ENCODE results near the gene PKNOX2.

Gene PKNOX2

DNA sequence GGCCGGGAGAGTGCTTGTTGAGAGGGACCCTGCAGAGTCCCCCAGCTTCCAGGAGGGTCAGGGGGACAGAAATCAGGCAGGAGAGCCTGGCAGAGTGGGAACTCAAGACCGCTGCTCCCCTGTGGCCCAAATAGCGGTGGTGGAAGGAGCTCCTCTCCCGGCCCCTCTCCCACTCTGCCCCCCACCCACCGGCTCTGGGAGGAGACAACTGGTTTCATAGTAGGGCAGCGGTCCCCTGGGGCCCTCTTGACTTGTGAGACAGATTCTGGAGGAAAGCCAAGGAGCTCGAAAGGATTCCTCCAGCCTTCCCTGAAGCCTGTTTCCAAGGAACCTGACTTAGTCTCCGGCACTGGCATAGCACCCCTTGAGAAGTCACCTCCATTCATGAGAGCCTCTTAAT, 10.1 kb downstream of the PKNOX2 start:
- no peak for DNase-seq

DNA sequence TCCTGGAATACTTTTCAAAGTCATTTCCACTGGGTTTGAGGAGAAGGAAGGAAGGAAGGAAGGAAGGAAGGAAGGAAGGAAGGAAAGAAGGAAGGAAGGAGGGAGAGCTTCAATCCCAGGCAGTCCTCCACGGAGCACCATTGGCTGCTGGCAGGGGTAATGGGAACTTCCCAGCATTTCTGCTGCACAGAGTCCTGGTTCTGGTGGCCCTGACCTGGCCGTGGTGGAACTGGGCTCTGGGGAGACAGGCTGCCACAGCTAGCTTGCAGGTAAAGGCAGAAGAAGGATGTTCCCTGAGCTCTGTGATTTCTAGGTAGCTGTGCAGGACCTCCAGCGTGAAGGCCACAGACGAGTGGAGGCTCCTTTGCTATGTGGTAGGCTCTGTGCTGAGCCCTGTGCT, 10.6 kb downstream of the PKNOX2 start:
- DNase-seq, result no peak

DNA sequence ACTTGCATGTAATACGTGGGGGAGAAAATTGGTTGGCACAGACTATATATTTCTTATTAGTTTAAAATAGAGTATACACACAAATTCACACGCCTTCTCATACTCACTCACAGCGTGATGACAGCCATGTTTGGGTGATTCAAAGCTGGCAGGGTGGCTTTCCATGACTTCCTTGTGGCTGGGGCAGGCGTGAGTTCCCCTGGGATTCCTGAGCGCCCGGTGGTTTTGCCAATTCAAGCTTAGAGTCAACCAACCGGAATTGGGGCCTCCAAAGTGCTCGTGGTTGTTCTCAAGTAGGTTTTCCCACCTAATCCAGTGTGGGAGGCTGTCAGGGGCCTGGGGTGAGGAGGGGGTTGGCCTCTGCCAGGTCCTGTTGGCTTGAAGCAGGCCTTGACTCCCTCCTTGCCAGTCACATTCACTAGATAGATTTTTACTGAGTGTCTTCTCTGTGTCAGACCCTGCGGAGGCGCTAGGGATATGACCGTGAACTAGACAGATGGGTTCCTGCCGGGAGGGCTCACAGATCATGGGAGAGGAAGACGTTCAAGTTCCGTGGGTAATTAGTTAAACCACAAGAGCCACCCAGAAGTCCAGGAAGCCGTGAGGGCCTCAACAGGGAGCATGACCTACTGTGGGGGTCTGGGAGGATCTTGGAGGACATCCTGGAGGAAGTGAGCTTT, 11.5 kb downstream of the PKNOX2 start:
- no peak for DNase-seq

DNA sequence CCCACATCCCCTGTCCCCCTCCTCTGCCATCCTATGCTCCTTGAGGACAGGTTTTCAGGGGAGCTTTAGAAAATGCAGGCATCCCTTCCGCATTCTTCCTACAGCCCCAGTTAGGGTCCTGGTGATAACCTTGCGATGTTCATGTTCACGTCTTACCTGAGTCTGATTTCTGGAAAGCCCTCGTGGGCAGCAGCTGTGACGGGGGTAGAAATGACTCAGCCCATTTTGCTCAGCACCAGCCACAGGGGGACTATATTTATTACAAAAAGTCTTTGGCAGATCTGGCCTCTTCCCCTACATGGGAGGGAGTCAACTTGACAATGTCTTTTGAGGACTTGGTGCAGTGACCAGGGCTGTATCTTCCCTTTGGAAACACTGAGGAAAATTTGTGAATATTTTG, 12.3 kb downstream of the PKNOX2 start:
- no peak for DNase-seq

DNA sequence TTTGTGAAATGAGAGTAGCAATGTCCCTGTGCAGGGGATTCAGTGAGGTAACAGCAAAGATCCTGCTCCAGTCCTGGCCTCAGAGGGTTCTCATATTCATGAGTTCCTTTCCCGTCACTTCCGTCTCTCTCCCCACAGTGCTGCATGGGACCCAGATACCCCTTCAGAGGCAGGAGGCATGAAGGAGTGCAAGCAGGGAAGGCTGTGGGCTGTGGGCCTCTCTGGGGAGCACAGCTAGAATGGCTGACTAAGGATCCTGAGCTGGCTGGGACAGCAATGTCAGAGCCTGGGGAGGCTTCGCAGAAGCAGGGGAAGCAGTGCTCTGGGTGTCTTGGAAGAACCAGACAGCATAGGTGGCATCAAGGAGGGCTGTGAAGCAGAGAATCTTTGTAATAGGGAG, 13.0 kb downstream of the PKNOX2 start:
- no peak for DNase-seq

DNA sequence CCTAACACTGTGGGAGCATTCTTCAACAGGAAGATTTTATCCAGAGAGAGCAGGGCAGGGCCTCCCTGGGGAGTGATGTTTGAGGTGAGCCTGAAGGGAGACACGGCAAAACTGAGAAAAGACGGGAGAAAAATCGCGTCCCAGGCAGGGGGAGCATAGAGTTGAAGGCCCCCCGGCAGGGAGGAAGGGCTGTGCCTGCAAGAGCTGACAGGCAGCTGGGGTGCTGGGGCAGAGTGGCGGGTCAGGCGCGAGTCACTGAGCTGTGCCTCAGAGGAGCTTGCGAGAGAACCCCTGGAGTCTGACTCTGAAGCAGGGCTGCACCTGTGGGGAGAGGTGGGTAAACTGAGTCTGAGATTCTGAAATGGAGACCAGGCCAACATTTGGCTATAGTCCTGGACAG, 14.8 kb downstream of the PKNOX2 start:
- DNase-seq, result no peak

DNA sequence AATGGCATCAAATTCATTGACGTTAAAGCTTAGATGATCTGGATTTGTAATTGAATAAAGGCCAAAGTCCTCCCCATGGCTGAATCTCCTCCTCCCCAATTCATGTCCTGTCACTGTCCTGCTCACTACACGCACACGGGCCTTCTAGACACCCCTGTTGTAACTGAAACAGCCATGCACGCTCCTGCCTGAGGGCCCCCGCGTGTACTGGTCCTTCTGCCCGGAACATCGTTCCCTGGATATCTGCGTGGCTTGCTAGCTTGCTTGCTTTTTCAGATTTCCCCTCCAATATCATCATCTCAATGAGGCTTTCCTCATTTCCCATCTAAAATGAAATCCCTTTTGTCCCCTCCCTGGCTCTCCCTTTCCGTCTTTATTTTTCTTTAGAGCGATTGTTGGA, 15.3 kb downstream of the PKNOX2 start:
- DNase-seq, result no peak

DNA sequence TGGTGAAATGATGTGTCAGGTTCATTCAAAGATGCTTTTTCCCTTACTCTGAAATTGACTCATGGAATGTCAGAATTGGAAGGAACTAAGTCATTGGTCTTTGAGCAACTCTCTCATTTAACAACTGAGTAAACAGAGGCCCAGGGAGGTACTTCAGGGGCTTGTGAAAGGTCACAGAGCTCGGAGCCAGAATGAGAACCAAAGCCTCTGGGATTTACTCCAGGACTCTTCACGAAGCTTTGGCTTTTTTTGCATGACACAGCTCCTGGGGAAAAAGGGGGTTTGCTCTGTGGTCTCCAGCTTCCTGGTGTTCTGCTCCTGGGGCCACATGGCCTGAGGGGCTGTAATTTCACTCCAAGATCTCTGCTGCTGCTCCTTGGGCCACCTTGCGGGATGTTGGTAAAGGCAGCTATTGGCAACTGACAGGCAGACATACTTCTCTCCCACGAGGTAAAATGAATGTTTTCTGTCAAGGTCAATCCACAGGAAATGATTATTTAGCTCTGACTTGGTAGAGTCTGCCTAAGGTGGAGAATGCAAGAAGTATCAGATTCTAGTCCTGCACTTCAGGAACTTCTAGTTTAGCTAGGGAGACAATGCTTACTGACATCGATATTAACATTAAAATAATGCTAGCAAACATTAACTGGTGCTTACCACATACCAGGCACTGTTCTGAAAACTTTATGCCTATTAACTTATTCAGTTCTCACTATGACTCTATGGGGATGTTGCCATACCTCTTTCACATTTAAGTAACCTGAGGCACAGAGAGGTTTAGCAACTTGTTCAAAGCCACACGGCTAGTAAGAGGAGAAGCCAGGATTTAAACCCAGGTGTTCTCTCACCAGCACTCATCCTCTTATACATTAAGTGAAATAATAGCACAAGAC, 16.1 kb downstream of the PKNOX2 start:
- no peak for DNase-seq

GRCh38 chr11:125182573-125182972, 18.0 kb downstream of the PKNOX2 start:
- DNase-seq, result no peak

- DNase-seq, result no peak
These were observed 19.1 kb downstream of the PKNOX2 start for GRCh38 chr11:125183641-125184040.

DNA sequence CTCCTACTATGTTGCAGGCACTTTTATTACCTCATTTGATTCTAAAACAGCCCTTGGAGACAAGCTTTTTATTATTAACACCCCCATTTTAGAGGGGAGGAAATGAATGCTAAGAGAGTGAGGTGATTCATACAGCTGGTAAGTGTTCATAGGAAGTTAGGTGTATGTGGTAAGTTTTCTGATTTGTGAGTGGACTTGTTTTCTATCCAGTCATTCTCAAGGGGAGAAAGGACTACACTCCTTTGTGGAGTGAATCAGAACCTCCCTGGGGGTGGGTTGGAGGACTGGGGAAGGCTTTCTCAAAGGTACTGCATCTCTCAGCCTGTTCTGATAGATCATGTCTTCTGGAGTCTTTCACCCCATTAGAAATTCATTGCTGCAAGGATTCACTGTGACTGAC, 23.5 kb downstream of the PKNOX2 start:
- DNase-seq, result no peak

GRCh38 chr11:125190566-125190965, 26.0 kb downstream of the PKNOX2 start:
- DNase-seq, result no peak

GRCh38 chr11:125192183-125192582, 27.6 kb downstream of the PKNOX2 start:
- DNase-seq, result no peak

- DNase-seq, result no peak
These were observed 28.3 kb downstream of the PKNOX2 start for GRCh38 chr11:125192717-125193415.

DNA sequence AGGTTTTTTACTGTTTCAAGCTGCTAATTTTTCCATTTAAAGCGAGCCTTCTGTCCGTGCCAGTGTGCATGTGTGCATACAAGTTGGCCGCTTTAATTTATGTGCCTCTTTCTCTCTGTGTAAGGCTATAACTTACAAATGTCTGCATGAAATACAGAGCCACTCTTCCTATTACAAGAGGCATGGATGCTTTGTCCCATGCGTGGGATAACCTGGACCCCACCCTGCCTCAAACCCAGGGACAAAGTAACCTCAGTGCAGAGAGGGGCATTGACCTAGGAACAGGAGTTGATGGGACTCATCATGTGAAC, 28.8 kb downstream of the PKNOX2 start:
- DNase-seq, result no peak

- no peak for DNase-seq
These were observed 29.3 kb downstream of the PKNOX2 start for GRCh38 chr11:125193841-125194240.

GRCh38 chr11:125199915-125200314, 35.4 kb downstream of the PKNOX2 start:
- no peak for DNase-seq

GRCh38 chr11:125200441-125200840, 35.9 kb downstream of the PKNOX2 start:
- no peak for DNase-seq

DNA sequence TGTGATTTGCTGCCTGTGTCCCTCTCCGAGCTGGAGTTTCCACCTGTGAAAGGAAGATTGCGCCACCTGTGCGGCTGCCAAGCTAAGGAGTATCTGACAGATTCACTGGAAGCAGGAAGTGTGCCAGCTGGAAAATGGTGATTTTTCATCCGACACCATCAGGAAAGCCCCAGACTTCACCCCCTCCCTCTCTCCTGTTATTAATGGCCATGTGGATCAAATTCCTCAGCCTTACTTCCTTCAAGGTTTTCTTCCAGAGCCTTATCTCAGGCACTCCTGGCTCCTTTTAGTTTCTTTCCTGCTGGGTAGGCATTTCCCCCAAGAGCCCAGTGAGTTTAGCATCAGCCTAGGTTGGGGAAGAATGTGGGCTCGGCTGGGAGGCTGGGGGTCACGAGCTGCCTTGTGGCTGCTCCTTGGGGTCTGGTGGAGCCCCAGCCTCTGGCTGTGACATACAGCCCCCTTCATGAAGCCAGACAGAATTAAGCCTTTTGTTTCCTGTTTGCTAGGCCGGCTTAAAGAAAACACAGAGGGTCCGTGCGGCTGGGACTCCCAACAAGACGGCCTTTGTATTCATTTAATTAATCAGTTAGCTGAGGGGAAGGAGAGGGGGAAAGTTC, 37.1 kb downstream of the PKNOX2 start:
- DNase-seq, result no peak

DNA sequence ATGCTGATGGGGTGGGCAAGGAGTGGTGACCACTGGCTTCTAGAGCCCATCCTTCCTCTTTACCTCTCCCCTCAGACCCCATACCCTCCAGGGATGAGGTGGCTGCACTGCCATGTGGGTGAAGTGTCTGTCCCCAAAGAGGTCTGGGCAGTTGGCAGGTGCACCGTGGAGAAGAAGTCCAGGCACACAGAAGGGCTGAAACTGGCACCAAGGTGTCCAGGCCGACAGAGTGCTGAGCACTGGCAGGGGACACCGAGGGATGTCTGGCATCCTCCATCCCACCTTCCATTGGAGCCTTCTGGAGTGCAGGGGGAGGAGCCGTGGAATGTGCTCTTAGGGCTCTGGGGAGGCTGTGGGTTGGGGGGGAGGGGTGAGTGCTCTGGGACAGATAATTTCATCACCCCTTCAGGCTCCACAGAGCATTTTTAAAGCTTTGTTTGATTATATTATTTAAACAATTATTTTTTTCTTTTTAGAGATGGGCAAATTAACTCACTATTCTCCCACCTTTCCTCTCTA, 37.9 kb downstream of the PKNOX2 start:
- DNase-seq, result no peak

- DNase-seq, result no peak
These were observed 38.4 kb downstream of the PKNOX2 start for GRCh38 chr11:125202977-125203376.

DNA sequence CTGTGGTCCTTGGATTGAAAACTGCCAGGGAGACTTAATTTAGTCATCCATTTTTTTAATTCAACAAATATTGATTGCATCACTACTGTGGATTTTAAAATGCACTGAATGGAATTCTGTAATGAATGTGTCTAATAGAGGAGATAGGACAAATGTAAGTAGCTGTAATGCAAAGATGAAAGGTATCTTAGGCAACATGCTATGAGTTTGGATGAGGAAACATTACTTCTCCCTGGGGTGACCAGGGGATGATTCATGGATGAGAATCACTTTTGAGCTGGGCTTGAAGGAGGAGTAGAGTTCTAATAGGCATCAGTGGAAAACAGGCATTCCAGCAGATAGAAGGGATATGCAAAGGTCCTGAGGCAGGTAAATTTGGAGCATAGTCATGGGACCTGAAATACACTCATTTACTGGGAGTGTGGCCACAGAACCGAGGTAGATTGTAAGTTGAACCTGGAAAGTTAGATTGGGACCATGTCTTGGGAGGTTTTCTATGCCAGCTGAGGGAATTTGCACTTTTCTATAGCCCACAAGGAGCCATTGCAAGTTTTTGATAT, 43.4 kb downstream of the PKNOX2 start:
- no peak for DNase-seq

DNA sequence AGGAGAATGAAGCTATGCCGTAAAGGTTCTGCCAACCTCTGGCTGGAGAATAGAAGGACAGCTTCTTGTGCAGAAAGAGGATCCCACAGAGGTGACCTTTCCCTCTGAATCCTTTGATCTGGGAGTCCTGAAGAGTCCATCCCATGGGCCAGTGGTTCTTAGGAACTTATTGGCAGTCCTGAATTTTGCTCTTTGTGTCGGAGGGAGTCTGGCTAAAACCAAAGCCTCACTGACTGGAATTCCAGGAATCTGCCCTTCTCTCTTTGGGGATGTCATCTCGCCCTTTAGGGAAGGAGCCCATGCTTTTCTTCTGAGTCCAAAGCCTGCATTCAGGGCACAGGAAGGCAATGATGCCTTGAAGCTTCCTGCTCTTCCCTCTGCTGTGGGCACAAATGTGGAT, 45.5 kb downstream of the PKNOX2 start:
- no peak for DNase-seq

Measured in NCI-H1436 (cell line).